Ascending aorta (tissue), 2 donors: ENCODE results near the gene RNF212B. TPM values are rescaled to one million over a fixed set of nuclear protein-coding genes. Genes with fewer than 3 reads are reported as not detected.

Experiments used
- DNase-seq, 2 donors: peaks; one replicate each; pipeline ENCODE4 v3.0.0-alpha.2; 2019; ENCODE audit warnings: low spot score in 2 of 2
- H3K27ac ChIP-seq, 2 donors: fragments of 200-600 bp; sonication (generic); one replicate each; pipeline ENCODE4 v1.5.1; 2016 to 2017; ENCODE audit warnings: mild to moderate bottlenecking in 1 of 2
- H3K27me3 ChIP-seq: fragments of 200-600 bp; sonication (generic); one replicate; pipeline ENCODE4 v1.5.1; 2017
- H3K36me3 ChIP-seq, 2 donors: fragments of 200-600 bp; sonication (generic); one replicate each; pipeline ENCODE4 v1.5.1; 2016
- H3K4me1 ChIP-seq, 2 donors: fragments of 200-600 bp; sonication (generic); one replicate each; pipeline ENCODE4 v1.5.1; 2016 to 2017; ENCODE audit warnings: mild to moderate bottlenecking in 1 of 2
- H3K4me3 ChIP-seq, 2 donors: fragments of 200-600 bp; sonication (generic); one replicate each; pipeline ENCODE4 v1.5.1; 2016 to 2017; ENCODE audit warnings: mild to moderate bottlenecking in 1 of 2
- H3K9me3 ChIP-seq, 2 donors: fragments of 200-600 bp; sonication (generic); one replicate each; pipeline ENCODE4 v1.5.1; 2016
- CTCF ChIP-seq, 3 experiments: fragments of 200-600 bp in 2 of 3; fragments of 450-650 bp in 1 of 3; sonication (generic) in 2 of 3; IDR thresholded peaks; one replicate each; pipeline ENCODE4 v1.5.1; 2016 to 2019; ENCODE audit warnings: antibody characterized with exemption in 3 of 3, mild to moderate bottlenecking in 1 of 3, moderate library complexity in 1 of 3
- intact Hi-C: fragments of 100-400 bp; cut with DNase I; formaldehyde crosslinking; loops from one replicate; pipeline ENCODE4 v1.15.1; 2023
- total RNA-seq: library from RNA; depleted of rRNA; stranded (reverse); fragments of >200 nt; gene quantifications from one replicate; pipeline ENCODE4 v1.1.0, GENCODE V29; 2016

The RNF212B gene
- total RNA-seq, 1 donor from 2014 or later = not detected

DNA sequence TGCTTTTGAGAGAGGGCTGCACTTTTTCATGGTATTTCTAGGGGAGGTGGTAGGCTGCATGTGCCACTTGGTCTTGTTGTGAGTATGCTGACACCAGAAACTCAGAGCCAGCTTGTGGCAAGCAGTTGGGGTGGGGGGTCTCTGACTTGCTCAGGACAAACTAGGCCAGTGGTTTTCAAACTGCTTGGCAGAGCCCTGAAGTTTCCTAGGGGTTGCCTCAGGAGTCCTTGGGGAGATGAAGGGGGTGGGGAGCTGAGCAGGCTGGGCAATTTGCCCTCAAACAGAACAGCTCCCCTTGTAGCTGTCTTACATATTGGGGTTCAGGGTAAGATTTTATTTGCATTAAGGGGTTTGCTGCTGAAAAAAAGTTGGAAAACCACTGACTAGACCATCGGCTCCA lies 72.8 kb downstream of the RNF212B start:
- H3K4me3 ChIP-seq = no peak overlapping the region
- no peak for TF ChIP-seq CTCF (IDR thresholded peaks at IDR 0.05)
- peaks cover 19 to 20% of the 10 kb centered on the region in 2 donors for H3K4me1 ChIP-seq
- no peaks in the 10 kb centered on the region for H3K27me3 ChIP-seq
- H3K36me3 ChIP-seq = peaks cover 13 to 32% of the 10 kb centered on the region in 2 donors
- intact Hi-C loops = no loop called here
- no peaks in the 10 kb centered on the region for H3K9me3 ChIP-seq
- no peak overlapping the region for H3K27ac ChIP-seq
- DNase-seq = no peak

DNA sequence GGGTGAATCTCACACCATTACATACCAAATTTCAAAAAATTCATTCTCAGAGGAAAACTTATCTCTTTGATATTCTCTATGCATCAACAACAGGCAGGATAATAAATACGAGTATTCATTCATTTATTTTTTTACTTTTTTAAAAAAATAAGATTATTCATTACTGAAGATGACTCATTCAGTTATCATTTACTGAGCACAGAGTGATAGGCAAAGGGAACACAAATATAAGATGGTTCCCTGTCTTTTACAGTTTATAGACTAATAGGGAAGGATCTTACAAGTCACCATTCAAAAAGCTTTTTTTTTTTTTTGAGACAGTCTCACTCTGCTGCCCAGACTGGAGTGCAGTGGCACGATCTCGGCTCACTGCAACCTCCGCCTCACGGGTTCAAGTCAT lies 78.6 kb downstream of the RNF212B start:
- intact Hi-C loops = no loop called here
- no peak overlapping the region for H3K27ac ChIP-seq
- TF ChIP-seq CTCF (IDR thresholded peaks at IDR 0.05) = no peak
- no peaks in the 10 kb centered on the region for H3K9me3 ChIP-seq
- H3K4me1 ChIP-seq = peaks cover 0 to 5% of the 10 kb centered on the region in 2 donors
- H3K36me3 ChIP-seq = peaks cover 2 to 6% of the 10 kb centered on the region in 2 donors
- H3K4me3 ChIP-seq = no peak overlapping the region
- DNase-seq = no peak
- no peaks in the 10 kb centered on the region for H3K27me3 ChIP-seq

GRCh38 chr14:23319746-23320583 lies 82.2 kb downstream of the RNF212B start:
- peaks cover 5 to 16% of the 10 kb centered on the region in 2 donors for H3K4me1 ChIP-seq
- H3K4me3 ChIP-seq = peak overlapping the region; percentile 44 to 56
- no peak for TF ChIP-seq CTCF (IDR thresholded peaks at IDR 0.05)
- intact Hi-C loops = loop anchor here (1.0 to 10.0 kb wide), 4 partner anchors 14 to 1045 kb away; partner anchors contain the start of genes BCL2L2, NFATC4, SLC22A17 and THTPA
- no peaks in the 10 kb centered on the region for H3K9me3 ChIP-seq
- no peaks in the 10 kb centered on the region for H3K27me3 ChIP-seq
- H3K27ac ChIP-seq = peak overlapping the region; percentile 92 to 94
- no peak for DNase-seq
- peaks cover 21 to 24% of the 10 kb centered on the region in 2 donors for H3K36me3 ChIP-seq

DNA sequence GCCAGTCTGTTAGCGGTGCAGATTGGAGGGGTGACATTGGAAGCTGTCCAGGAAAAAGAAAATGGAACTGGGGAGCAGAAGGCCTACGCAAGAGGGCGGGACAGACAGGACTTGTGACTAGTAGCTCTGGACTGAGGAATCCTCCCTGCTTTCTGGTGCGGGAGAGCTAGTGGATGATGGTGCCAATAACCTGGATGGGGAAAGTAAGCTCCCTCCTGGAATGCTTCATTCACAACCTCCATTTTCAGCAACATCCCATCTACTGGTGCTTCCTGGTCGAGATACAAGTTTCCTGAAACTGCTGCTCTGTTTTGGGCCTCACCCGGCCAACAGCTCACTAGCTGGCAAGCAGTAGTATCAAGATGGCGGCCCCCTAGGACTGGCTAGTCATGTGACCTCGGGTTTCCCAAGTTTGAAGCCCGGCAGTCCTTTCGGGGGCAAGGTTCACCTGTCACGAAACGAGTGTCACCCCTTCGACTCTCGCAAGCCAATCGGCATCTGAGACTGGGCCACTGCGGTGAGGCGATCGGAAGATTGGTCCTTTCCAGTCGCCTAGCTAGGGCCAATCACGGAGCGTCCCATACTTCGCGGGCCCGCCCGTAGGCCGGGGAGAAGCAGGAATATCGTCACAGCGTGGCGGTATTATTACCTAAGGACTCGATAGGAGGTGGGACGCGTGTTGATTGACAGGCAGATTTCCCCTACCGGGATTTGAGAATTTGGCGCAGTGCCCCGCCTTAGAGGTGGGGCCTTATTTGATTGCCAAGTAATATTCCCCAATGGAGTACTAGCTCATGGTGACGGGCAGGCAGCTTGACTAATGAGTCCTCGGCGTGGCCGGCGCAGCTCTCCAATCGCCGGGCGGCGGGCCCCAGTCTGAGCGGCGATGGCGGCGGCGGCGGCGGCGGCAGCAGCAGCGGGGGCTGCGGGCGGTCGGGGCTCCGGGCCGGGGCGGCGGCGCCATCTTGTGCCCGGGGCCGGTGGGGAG lies 83.1 kb downstream of the RNF212B start, which contains the start of gene PABPN1:
TSS of gene PABPN1 (plus strand) at position 874 of the 988 bp plus-strand sequence. CDS start at position 887, 13 bp downstream.
- H3K36me3 ChIP-seq = peaks cover 28 to 29% of the 10 kb centered on the region in 2 donors
- no peaks in the 10 kb centered on the region for H3K27me3 ChIP-seq
- no peak for TF ChIP-seq CTCF (IDR thresholded peaks at IDR 0.05)
- peak within 1 kb of the TSS; percentile 98 to 99 for H3K27ac ChIP-seq
- intact Hi-C loops = loop anchor here (1.0 to 10.0 kb wide), 9 partner anchors 15 to 1044 kb away; partner anchors contain the start of genes BCL2L2, DCAF11, HOMEZ and NFATC4
- H3K4me1 ChIP-seq = peaks cover 5 to 16% of the 10 kb centered on the region in 2 donors
- DNase-seq = peak; percentile 98 to 100
- no peaks in the 10 kb centered on the region for H3K9me3 ChIP-seq
- H3K4me3 ChIP-seq = peak within 1 kb of the TSS; percentile 98 to 99
